HG03520 (cell line): ENCODE data around the gene MAP2K2.

ENCODE experiments used
- ATAC-seq: cut with Tn5 transposase; IDR thresholded peaks from one replicate; pipeline ENCODE4 v1.9.1; 2021; ENCODE audit warnings: mild to moderate bottlenecking, moderate library complexity; ENCODE audit not compliant: unreplicated experiment

MAP2K2 gene

GRCh38 chr19:4100647-4101495, 23.1 kb downstream of the MAP2K2 start:
- ATAC-seq, result no peak

GRCh38 chr19:4099041-4099764, 24.7 kb downstream of the MAP2K2 start:
- ATAC-seq, result no peak

GRCh38 chr19:4098493-4098892, 25.4 kb downstream of the MAP2K2 start:
- ATAC-seq, result no peak

GRCh38 chr19:4097501-4097900, 26.4 kb downstream of the MAP2K2 start:
- no peak for ATAC-seq

- no peak for ATAC-seq
These were observed 27.7 kb downstream of the MAP2K2 start for GRCh38 chr19:4096049-4096892.

- ATAC-seq, result no peak
These were observed 28.5 kb downstream of the MAP2K2 start for GRCh38 chr19:4095488-4095844.

- no peak for ATAC-seq
These were observed 29.0 kb downstream of the MAP2K2 start for GRCh38 chr19:4094761-4095487.

GRCh38 chr19:4094291-4094690, 29.6 kb downstream of the MAP2K2 start:
- no peak for ATAC-seq

- ATAC-seq, result no peak
These were observed 30.2 kb downstream of the MAP2K2 start for GRCh38 chr19:4093643-4094175.

- ATAC-seq, result no peak
These were observed 33.3 kb downstream of the MAP2K2 start for GRCh38 chr19:4090356-4091220.

GRCh38 chr19:4089946-4090345, 34.0 kb downstream of the MAP2K2 start:
- ATAC-seq, result no peak

- no peak for ATAC-seq
These were observed 34.5 kb downstream of the MAP2K2 start for GRCh38 chr19:4089400-4089908.

GRCh38 chr19:4088975-4089374, 34.9 kb downstream of the MAP2K2 start:
- ATAC-seq, result no peak

GRCh38 chr19:4087787-4088679, 35.9 kb downstream of the MAP2K2 start:
- ATAC-seq, result no peak

GRCh38 chr19:4086411-4086867, 37.5 kb downstream of the MAP2K2 start:
- ATAC-seq, result no peak

GRCh38 chr19:4084547-4084877, 39.4 kb downstream of the MAP2K2 start:
- no peak for ATAC-seq

- no peak for ATAC-seq
These were observed 40.0 kb downstream of the MAP2K2 start for GRCh38 chr19:4083677-4084546.
